Stomach (tissue), 4 donors: Measurements from ENCODE around the gene TAS1R1.

Experiments
- CTCF ChIP-seq, 7 experiments: fragments of 450-650 bp in 4 of 7; fragments of 200-600 bp in 3 of 7; sonication (generic) in 3 of 7; IDR thresholded peaks; one replicate each; pipeline ENCODE4 v1.5.1; 2016 to 2019; ENCODE audit warnings: antibody characterized with exemption in 7 of 7, control low read depth in 2 of 7, mild to moderate bottlenecking in 1 of 7
- EP300 ChIP-seq: sonication (generic); formaldehyde crosslinking; IDR thresholded peaks from one replicate; pipeline ENCODE4 v1.6.1; 2017; ENCODE audit warnings: antibody characterized with exemption
- POLR2AphosphoS5 ChIP-seq, 3 donors: sonication (generic); formaldehyde crosslinking; IDR thresholded peaks; one replicate each; pipeline ENCODE4 v1.6.1; 2016; ENCODE audit warnings: antibody characterized with exemption in 3 of 3

GRCh38 chr1:6570987-6571386 lies 15.9 kb downstream of the TAS1R1 start:
- TF ChIP-seq CTCF (IDR thresholded peaks at IDR 0.05): no peak
- no peak for TF ChIP-seq POLR2AphosphoS5 (IDR thresholded peaks at IDR 0.05)
- TF ChIP-seq EP300: no peak
